SU-DHL-6 (cell line): Measurements from ENCODE around the gene NFIA.
A peak's percentile ranks its signal among the peaks of the same experiment; 100 is the strongest.

Experiments
- H2AFZ ChIP-seq: fragments of 200-600 bp; sonication (generic); 2 replicates; pipeline ENCODE4 v1.6.1; 2014; ENCODE audit warnings: low read depth, mild to moderate bottlenecking, moderate library complexity, mixed read lengths, antibody characterized with exemption, low read length; ENCODE audit not compliant: severe bottlenecking
- H3F3A ChIP-seq: fragments of 200-600 bp; shearing (Covaris generic); 2 replicates; pipeline ENCODE4 v1.6.0; 2016; ENCODE audit warnings: antibody characterized with exemption, mild to moderate bottlenecking; ENCODE audit not compliant: insufficient read depth
- H3K27ac ChIP-seq: fragments of 200-600 bp; sonication (generic); 2 replicates; pipeline ENCODE4 v1.5.1; 2016; ENCODE audit warnings: low read depth, mild to moderate bottlenecking, low read length, moderate library complexity, mixed read lengths
- H3K27me3 ChIP-seq: fragments of 200-600 bp; sonication (generic), shearing (Covaris generic); 2 replicates; pipeline ENCODE4 v1.6.0; 2014; ENCODE audit warnings: mild to moderate bottlenecking, low read length
- H3K36me3 ChIP-seq: fragments of 200-600 bp; sonication (generic); 2 replicates; pipeline ENCODE4 v1.6.1; 2014; ENCODE audit warnings: mild to moderate bottlenecking, low read length, mixed read lengths
- H3K4me2 ChIP-seq: fragments of 300-600, 200-600 bp; shearing (Covaris generic), sonication (generic); 2 replicates; pipeline ENCODE4 v1.6.0; 2014; ENCODE audit warnings: low read length, low read depth, mild to moderate bottlenecking; ENCODE audit not compliant: poor library complexity, severe bottlenecking
- H3K4me3 ChIP-seq: fragments of 200-600 bp; sonication (generic); 2 replicates; pipeline ENCODE4 v1.5.1; 2014; ENCODE audit warnings: antibody characterized with exemption, low read length, mild to moderate bottlenecking, mixed read lengths; ENCODE audit not compliant: insufficient read depth, poor library complexity, severe bottlenecking
- H3K79me2 ChIP-seq: fragments of 200-600 bp; sonication (generic); 2 replicates; pipeline ENCODE4 v1.6.1; 2014; ENCODE audit warnings: mild to moderate bottlenecking, low read length, moderate library complexity; ENCODE audit not compliant: insufficient read depth
- H3K9ac ChIP-seq: fragments of 200-600 bp; sonication (generic); 2 replicates; pipeline ENCODE4 v1.7.0; 2014; ENCODE audit warnings: mild to moderate bottlenecking, low read length
- H3K9me2 ChIP-seq: fragments of 200-600 bp; sonication (generic); replicated peaks from 2 replicates; pipeline ENCODE4 v1.6.1; 2014; ENCODE audit warnings: low read length; ENCODE audit not compliant: insufficient read depth
- H3K9me3 ChIP-seq: fragments of 200-600 bp; sonication (generic); 2 replicates; pipeline ENCODE4 v1.6.1; 2014; ENCODE audit warnings: low read length, mixed read lengths; ENCODE audit not compliant: insufficient read depth
- H4K20me1 ChIP-seq: fragments of 200-600 bp; sonication (generic); 2 replicates; pipeline ENCODE4 v1.6.1; 2014; ENCODE audit warnings: low read depth, mild to moderate bottlenecking, antibody characterized with exemption, low read length, moderate library complexity, mixed read lengths
- EZH2phosphoT487 ChIP-seq: fragments of 200-600 bp; sonication (generic), shearing (Covaris generic); conservative IDR thresholded peaks from 2 replicates; pipeline ENCODE4 v1.6.1; 2018; ENCODE audit warnings: mild to moderate bottlenecking, antibody characterized with exemption, low read length, moderate library complexity, mixed read lengths
- TF ChIP-seq, protein P1 (sequence below): fragments of 200-600 bp; sonication (generic); IDR thresholded peaks from one replicate; pipeline ENCODE4 v1.5.1; 2017; ENCODE audit warnings: antibody characterized with exemption, mild to moderate bottlenecking, low read length, moderate library complexity; ENCODE audit not compliant: insufficient read depth, poor library complexity, severe bottlenecking

NFIA gene

DNA sequence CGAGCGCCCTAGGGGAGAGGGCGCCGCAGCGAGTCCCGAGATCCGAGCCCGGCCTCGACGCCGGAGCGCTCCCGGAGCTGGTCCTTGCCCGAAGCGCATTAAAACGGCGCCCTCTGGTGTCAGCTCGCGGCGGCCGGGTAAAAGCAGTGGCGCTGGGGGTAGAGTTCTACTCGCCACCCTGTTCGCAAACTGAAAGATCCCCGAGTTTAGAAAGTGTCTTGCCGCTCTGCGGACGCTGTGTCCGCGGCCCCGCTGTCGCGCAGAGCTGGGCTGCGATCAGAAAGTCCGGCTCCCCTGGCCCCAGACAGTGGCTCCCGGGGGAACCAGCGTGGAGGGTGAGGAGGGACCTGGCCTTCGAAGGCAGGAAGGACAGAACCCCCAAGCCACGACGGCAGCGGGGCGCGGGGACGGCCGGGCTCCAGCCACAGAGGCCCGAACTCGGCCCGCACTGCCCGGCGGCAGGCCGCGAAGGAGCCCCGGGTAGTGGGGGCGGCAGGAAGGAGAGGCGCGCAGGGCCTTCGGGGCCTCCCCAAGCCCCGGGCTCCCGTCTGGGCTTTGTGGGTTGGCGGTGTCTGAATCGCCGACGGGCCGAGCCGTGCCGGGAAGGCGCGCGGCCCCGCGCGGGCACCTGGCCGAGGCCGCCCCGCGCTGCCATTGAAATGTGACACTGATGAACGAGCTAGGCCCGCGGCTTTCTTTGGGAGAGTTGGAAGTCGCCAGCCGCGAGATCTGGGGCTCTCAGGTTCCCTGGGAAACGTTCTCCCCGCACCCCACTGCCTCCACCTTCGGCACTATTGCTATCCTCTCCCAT lies 39.1 kb upstream of the NFIA start:
- H2AFZ ChIP-seq: peak overlapping the region; percentile 48
- no peaks in the 10 kb centered on the region for H3K9me3 ChIP-seq
- H3K4me2 ChIP-seq: no peak overlapping the region
- H4K20me1 ChIP-seq: no peaks in the 10 kb centered on the region
- no peak overlapping the region for H3K9ac ChIP-seq
- H3K9me2 ChIP-seq: no peaks in the 10 kb centered on the region
- H3K4me3 ChIP-seq: no peak overlapping the region
- H3K27me3 ChIP-seq: no peaks in the 10 kb centered on the region
- H3K36me3 ChIP-seq: no peaks in the 10 kb centered on the region
- H3K27ac ChIP-seq: no peak overlapping the region
- TF ChIP-seq, protein P1, sequence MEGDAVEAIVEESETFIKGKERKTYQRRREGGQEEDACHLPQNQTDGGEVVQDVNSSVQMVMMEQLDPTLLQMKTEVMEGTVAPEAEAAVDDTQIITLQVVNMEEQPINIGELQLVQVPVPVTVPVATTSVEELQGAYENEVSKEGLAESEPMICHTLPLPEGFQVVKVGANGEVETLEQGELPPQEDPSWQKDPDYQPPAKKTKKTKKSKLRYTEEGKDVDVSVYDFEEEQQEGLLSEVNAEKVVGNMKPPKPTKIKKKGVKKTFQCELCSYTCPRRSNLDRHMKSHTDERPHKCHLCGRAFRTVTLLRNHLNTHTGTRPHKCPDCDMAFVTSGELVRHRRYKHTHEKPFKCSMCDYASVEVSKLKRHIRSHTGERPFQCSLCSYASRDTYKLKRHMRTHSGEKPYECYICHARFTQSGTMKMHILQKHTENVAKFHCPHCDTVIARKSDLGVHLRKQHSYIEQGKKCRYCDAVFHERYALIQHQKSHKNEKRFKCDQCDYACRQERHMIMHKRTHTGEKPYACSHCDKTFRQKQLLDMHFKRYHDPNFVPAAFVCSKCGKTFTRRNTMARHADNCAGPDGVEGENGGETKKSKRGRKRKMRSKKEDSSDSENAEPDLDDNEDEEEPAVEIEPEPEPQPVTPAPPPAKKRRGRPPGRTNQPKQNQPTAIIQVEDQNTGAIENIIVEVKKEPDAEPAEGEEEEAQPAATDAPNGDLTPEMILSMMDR: peak; percentile 79
- TF ChIP-seq EZH2phosphoT487: no peak
- H3F3A ChIP-seq: no peaks in the 10 kb centered on the region
- H3K79me2 ChIP-seq: no peaks in the 10 kb centered on the region

DNA sequence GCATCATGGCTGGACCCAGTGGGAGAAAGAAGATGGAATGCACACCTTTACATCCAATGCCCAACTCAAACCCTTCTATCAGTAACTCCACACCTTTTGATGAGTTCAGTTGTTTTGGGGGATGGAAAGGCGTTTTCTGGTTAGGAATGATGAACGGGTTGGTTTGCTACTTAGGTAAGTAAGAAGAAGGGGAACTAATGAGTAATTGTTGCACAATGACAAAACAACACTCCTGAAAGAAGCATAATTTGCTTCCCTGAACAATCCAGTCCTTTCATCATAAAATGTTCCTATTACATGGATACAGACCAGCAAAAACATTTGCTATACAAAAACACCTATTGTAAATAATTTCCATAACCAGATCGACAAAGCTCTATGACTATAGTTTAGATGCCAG lies 35.9 kb upstream of the NFIA start:
- TF ChIP-seq, protein P1: no peak
- TF ChIP-seq EZH2phosphoT487: no peak

DNA sequence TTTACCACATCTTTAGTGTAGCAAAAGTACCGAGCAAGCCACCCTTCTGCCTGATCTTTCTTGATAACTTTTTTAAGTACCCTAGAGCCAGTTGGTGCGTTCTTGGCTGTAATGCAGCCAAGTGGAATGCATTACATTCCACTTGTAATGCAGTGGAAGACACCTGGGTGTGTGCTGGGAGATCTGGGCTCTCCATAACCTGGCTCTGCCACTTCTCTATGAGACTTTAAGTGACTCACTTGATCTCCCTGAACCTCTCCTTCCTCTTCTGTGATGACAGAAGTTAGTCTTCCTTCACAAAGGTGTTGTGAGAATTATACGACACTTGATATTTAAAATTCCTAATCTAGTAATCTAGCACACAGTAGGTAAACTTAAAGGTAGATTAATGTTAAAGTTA lies 35.3 kb upstream of the NFIA start:
- no peak overlapping the region for H3K27ac ChIP-seq
- no peaks in the 10 kb centered on the region for H3K9me2 ChIP-seq
- no peak overlapping the region for H3K4me3 ChIP-seq
- no peaks in the 10 kb centered on the region for H3K9me3 ChIP-seq
- no peaks in the 10 kb centered on the region for H3K79me2 ChIP-seq
- no peaks in the 10 kb centered on the region for H4K20me1 ChIP-seq
- H2AFZ ChIP-seq: no peak overlapping the region
- H3F3A ChIP-seq: peaks cover 6% of the 10 kb centered on the region; the same call in 1 of the 2 replicates
- H3K9ac ChIP-seq: no peak overlapping the region
- no peaks in the 10 kb centered on the region for H3K36me3 ChIP-seq
- H3K27me3 ChIP-seq: no peaks in the 10 kb centered on the region
- TF ChIP-seq, protein P1: no peak
- TF ChIP-seq EZH2phosphoT487: no peak
- no peak overlapping the region for H3K4me2 ChIP-seq

More for the DNA sequence above, 35.9 kb upstream of the NFIA start:
- H3K9ac ChIP-seq: no peak overlapping the region
- H4K20me1 ChIP-seq: no peaks in the 10 kb centered on the region
- no peaks in the 10 kb centered on the region for H3K9me2 ChIP-seq
- H3K9me3 ChIP-seq: no peaks in the 10 kb centered on the region
- H3K79me2 ChIP-seq: no peaks in the 10 kb centered on the region
- no peaks in the 10 kb centered on the region for H3K36me3 ChIP-seq
- H2AFZ ChIP-seq: no peak overlapping the region
- H3K27me3 ChIP-seq: no peaks in the 10 kb centered on the region
- no peak overlapping the region for H3K4me2 ChIP-seq
- H3K27ac ChIP-seq: no peak overlapping the region
- no peak overlapping the region for H3K4me3 ChIP-seq
- peaks cover 4% of the 10 kb centered on the region; the same call in 1 of the 2 replicates for H3F3A ChIP-seq
